ENCODE measurements around the gene FBXO31. TPM values are rescaled to one million over a fixed set of nuclear protein-coding genes. Genes with fewer than 3 reads are reported as not detected.

The FBXO31 gene
- total and polyA plus RNA-seq, 2 of the 13 experiments (the other 11 are each of a cell fraction or from before 2014, with no cell fraction given), result 92.4 to 101 TPM

GRCh38 chr16:87358250-87358649, 25.3 kb downstream of the FBXO31 start (continued):
- TF ChIP-seq ZBTB43 (CRISPR knock-in tag; conservative IDR thresholded peaks at IDR 0.05) (0 out of 2 replicates have a peak, but pooled peaks have one; percentile 16), SATB2 (CRISPR knock-in tag; IDR thresholded peaks at IDR 0.05) (no peak), RBM22 (optimal IDR thresholded peaks at IDR 0.05; ENCODE audit: low read length) (peak; percentile 85), ZBTB1 (CRISPR knock-in tag; IDR thresholded peaks at IDR 0.05; ENCODE audit: borderline replicate concordance) (no peak)

GRCh38 chr16:87356491-87356853, 27.1 kb downstream of the FBXO31 start:
- Histone ChIP-seq H3K27me3 (ENCODE audit: control insufficient read depth in 1 of 2, insufficient read depth in 2 of 2, low read length in 2 of 2) (no peaks in the 10 kb centered on the region), H3K9ac (ENCODE audit: insufficient read depth, low read depth, low read length) (peak overlapping the region; percentile 29; the same call in 1 of the 2 replicates), H3K4me1 (ENCODE audit: insufficient read depth, low read length) (peaks cover 64% of the 10 kb centered on the region), H3K9me3 (ENCODE audit: low read length) (no peaks in the 10 kb centered on the region), H3K36me3 (replicated peaks in 1 of 2; ENCODE audit: control insufficient read depth in 1 of 2, insufficient read depth in 2 of 2, low read length in 2 of 2) (peaks cover 48 to 91% of the 10 kb centered on the region in 2 experiments), H3K79me2 (ENCODE audit: insufficient read depth, low read length) (peaks cover 95% of the 10 kb centered on the region), H3K4me2 (ENCODE audit: low read depth, low read length) (peak overlapping the region; percentile 52), H3K4me3 (replicated peaks in 1 of 3; ENCODE audit: insufficient read depth in 1 of 3, low read depth in 2 of 3, low read length in 3 of 3) (peak overlapping the region in 1 of 3 experiments; percentile 29; a peak in 1 of 6 replicates), H2AFZ (ENCODE audit: low read length) (no peak overlapping the region), H3K27ac (ENCODE audit: extremely low read length, insufficient read depth, low read length) (peak overlapping the region; percentile 76), H4K20me1 (ENCODE audit: insufficient read depth, low read length) (peaks cover 93% of the 10 kb centered on the region)
- WGBS (ENCODE audit: low lambda C conversion rate), result 86% methylated on average over 8 of the region's 8 CpGs
- intact Hi-C loops (cut with micrococcal nuclease; ENCODE audit: unreplicated experiment), result loop anchor here (5.0 kb wide), 1 partner anchor 39 kb away; the partner anchor contains the start of gene C16orf95
- POLR2A ChIA-PET, result interaction anchor here (1.1 to 18.0 kb wide), 5 partner anchors 10 to 38 kb away, joined by 3 to 265 read pairs (median 6); partner anchors contain the start of gene FBXO31
- DNase-seq (ENCODE audit: low spot score) (no peak), ATAC-seq (peak; percentile 2), FAIRE-seq (no peak)
- no TSS peak for BruUV-seq (replicated peaks)
- CTCF ChIA-PET (ENCODE audit: low intra/inter-chr PET ratio, low total read pairs), result no interaction called here
- in situ Hi-C loops (cut with HindIII; ENCODE audit: extremely low pct_ligation_motif_present, low pct_unique_long_range_greater_than_20kb), result no loop called here
- TF ChIP-seq LRRFIP1 (CRISPR knock-in tag; conservative IDR thresholded peaks at IDR 0.05), result peak; percentile 38; the same call in 1 of the 2 replicates
- TF ChIP-seq ZNF34 (CRISPR knock-in tag; IDR thresholded peaks at IDR 0.05; ENCODE audit: borderline replicate concordance), result no peak
- TF ChIP-seq ZNF30 (CRISPR knock-in tag; IDR thresholded peaks at IDR 0.05), result no peak
- TF ChIP-seq KAT8 (CRISPR knock-in tag; IDR thresholded peaks at IDR 0.05), result no peak
- 0 out of 2 replicates have a peak, but pooled peaks have one; percentile 56 for TF ChIP-seq TSC22D2 (CRISPR knock-in tag; IDR thresholded peaks at IDR 0.05; ENCODE audit: borderline replicate concordance)
- no peak for TF ChIP-seq HMGXB3 (CRISPR knock-in tag; IDR thresholded peaks at IDR 0.05; ENCODE audit: borderline replicate concordance)
- TF ChIP-seq NRL (CRISPR knock-in tag; IDR thresholded peaks at IDR 0.05; ENCODE audit: borderline replicate concordance), result 0 out of 2 replicates have a peak, but pooled peaks have one; percentile 29
- TF ChIP-seq SMYD3 (CRISPR knock-in tag; IDR thresholded peaks at IDR 0.05), result peak; percentile 66; the same call in 1 of the 2 replicates
- TF ChIP-seq AGO2 (optimal IDR thresholded peaks at IDR 0.05; ENCODE audit: low read depth, low read length), result peak; percentile 27
- 0 out of 2 replicates have a peak, but pooled peaks have one; percentile 39 for TF ChIP-seq SNAPC2 (CRISPR knock-in tag; IDR thresholded peaks at IDR 0.05)
- no peak for TF ChIP-seq CBX2 (IDR thresholded peaks at IDR 0.05; ENCODE audit: low read depth, low read length)
- TF ChIP-seq CBX2 (CRISPR knock-in tag; IDR thresholded peaks at IDR 0.05; ENCODE audit: low read depth), result no peak

All from HepG2 (cell line).